ENCODE results near the gene LIM2.

DNA sequence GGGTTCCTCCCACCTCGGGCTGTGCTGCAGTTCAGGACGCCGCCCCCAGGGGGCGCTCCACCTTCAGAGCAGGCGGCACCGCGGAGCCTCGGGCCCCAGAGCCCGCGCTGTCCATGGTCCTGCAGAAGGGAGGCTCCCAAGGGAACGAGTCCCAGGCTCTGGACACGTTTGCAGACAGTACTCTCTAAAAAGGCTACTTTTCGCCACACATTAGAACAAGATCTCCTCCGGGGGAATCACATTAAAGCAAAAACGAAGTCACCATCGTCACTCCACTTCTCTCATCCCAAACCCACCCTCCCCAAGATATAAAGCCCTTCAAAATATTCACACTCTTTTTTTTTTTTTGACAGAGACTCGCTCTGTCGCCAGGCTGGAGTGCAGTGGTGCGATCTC lies 34.3 kb upstream of the LIM2 start:
- no peak for TF ChIP-seq RARB (CRISPR knock-in tag; IDR thresholded peaks at IDR 0.05)
- TF ChIP-seq ZFP30 (CRISPR knock-in tag; IDR thresholded peaks at IDR 0.05), result no peak

All from SK-N-SH treated with all-trans-retinoic acid at 6 μM for 48 hours (cell line).